Esophagus squamous epithelium (tissue), 4 donors: Measurements from ENCODE around the gene CCDC38.

Experiments used
- CTCF ChIP-seq, 6 experiments: fragments of 450-650 bp in 4 of 6; fragments of 200-600 bp in 2 of 6; sonication (generic) in 2 of 6; IDR thresholded peaks; one replicate each; pipeline ENCODE4 v1.5.1; 2016 to 2019; ENCODE audit warnings: antibody characterized with exemption in 6 of 6, mild to moderate bottlenecking in 4 of 6, moderate library complexity in 4 of 6
- POLR2A ChIP-seq, 4 donors: fragments of 450-650 bp; IDR thresholded peaks; one replicate each; pipeline ENCODE4 v1.6.1; 2017; ENCODE audit warnings: antibody characterized with exemption in 4 of 4, mild to moderate bottlenecking in 4 of 4, moderate library complexity in 3 of 4

- TF ChIP-seq CTCF (IDR thresholded peaks at IDR 0.05) (no peak), POLR2A (IDR thresholded peaks at IDR 0.05) (no peak)
These were observed 302 bp downstream of the CCDC38 start for GRCh38 chr12:95942101-95942523.
